ENCODE results near the gene FHOD1. TPM values are rescaled to one million over a fixed set of nuclear protein-coding genes. Genes with fewer than 3 reads are reported as not detected.

The FHOD1 gene
- total and polyA plus RNA-seq, 9 of the 15 experiments (the other 6 are each of a cell fraction or from before 2014, with no cell fraction given) = 18.7 to 126 (median 32.3) TPM

DNA sequence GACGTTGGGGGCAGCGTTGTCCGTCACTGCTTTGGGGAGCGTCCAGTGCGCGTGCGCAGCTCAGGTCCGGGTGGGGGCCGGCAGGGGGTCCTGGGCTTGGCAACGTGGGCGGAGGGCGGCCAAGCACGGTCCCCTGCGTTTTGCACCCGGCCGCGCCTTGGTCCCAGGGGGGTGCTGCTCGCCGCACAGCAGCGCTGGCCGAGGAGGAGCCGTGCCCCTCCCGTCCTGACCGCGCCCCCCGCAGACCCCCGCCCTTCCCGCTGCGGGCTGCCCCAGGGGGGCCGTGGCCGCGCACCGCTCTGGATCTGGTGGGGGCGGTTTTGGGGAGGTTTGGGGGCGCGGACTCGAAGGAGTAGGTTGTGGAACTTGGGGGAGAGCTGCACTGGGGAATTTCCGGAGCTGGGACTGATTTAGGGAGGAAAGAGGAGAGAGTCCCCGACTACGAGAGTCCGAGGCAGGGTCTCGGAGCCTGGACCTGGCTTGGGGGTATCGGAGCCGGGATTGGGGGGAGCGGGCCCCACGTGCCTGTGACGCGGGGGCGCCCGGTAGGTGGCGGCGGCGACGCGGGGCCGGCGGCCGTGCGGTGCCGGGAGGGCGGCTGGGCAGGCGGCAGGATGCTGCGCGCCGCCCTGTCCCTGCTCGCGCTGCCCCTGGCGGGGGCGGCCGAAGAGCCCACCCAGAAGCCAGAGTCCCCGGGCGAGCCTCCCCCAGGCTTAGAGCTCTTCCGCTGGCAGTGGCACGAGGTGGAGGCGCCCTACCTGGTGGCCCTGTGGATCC, 1.3 kb upstream of the FHOD1 start, which contains the start of gene SLC9A5 (continued):
- no peak for TF ChIP-seq PRMT5 (CRISPR knock-in tag; IDR thresholded peaks at IDR 0.05)
- no peak for TF ChIP-seq NR4A1 (CRISPR knock-in tag; IDR thresholded peaks at IDR 0.05)
- TF ChIP-seq NR4A1 (tag; IDR thresholded peaks at IDR 0.05) = no peak
- TF ChIP-seq CBX1 (IDR thresholded peaks at IDR 0.05; ENCODE audit: low read depth) = 0 out of 2 replicates have a peak, but pooled peaks have one; percentile 13
- no peak for TF ChIP-seq SRSF7 (optimal IDR thresholded peaks at IDR 0.05; ENCODE audit: low read depth, low read length)
- no peak for TF ChIP-seq TAL1 (IDR thresholded peaks at IDR 0.05)
- no peak for TF ChIP-seq MTF1 (CRISPR knock-in tag; IDR thresholded peaks at IDR 0.05; ENCODE audit: borderline replicate concordance)
- peak; percentile 40 for TF ChIP-seq ZFX (CRISPR knock-in tag; IDR thresholded peaks at IDR 0.05)
- TF ChIP-seq NR3C1 (CRISPR knock-in tag; IDR thresholded peaks at IDR 0.05) = no peak
- TF ChIP-seq, protein P1, sequence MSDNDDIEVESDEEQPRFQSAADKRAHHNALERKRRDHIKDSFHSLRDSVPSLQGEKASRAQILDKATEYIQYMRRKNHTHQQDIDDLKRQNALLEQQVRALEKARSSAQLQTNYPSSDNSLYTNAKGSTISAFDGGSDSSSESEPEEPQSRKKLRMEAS (CRISPR knock-in tag; IDR thresholded peaks at IDR 0.05) = 0 out of 2 replicates have a peak, but pooled peaks have one; percentile 12
- TF ChIP-seq, protein P2, sequence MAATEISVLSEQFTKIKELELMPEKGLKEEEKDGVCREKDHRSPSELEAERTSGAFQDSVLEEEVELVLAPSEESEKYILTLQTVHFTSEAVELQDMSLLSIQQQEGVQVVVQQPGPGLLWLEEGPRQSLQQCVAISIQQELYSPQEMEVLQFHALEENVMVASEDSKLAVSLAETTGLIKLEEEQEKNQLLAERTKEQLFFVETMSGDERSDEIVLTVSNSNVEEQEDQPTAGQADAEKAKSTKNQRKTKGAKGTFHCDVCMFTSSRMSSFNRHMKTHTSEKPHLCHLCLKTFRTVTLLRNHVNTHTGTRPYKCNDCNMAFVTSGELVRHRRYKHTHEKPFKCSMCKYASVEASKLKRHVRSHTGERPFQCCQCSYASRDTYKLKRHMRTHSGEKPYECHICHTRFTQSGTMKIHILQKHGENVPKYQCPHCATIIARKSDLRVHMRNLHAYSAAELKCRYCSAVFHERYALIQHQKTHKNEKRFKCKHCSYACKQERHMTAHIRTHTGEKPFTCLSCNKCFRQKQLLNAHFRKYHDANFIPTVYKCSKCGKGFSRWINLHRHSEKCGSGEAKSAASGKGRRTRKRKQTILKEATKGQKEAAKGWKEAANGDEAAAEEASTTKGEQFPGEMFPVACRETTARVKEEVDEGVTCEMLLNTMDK (IDR thresholded peaks at IDR 0.05; ENCODE audit: borderline replicate concordance, insufficient read depth, low read depth, low read length, poor library complexity, severe bottlenecking) = peak; percentile 82
- TF ChIP-seq RAD21 (CRISPR knock-in tag; conservative IDR thresholded peaks at IDR 0.05 in 1 of 2, IDR thresholded peaks at IDR 0.05 in 1 of 2) = 0 out of 4 replicates have a peak, but pooled peaks of 1 of the 2 experiments have one; percentile 3
- TF ChIP-seq NRF1 (conservative IDR thresholded peaks at IDR 0.05 in 1 of 2, IDR thresholded peaks at IDR 0.05 in 1 of 2) = peak; percentile 90 to 92
- TF ChIP-seq TEAD1 (CRISPR knock-in tag; IDR thresholded peaks at IDR 0.05) = no peak; a peak in 1 of 4 replicates
- no peak for TF ChIP-seq MEIS2 (IDR thresholded peaks at IDR 0.05; ENCODE audit: partially characterized antibody)
- no peak for TF ChIP-seq SRSF3 (IDR thresholded peaks at IDR 0.05; ENCODE audit: insufficient read depth, low read length)
- peak; percentile 40 for TF ChIP-seq KDM5B (IDR thresholded peaks at IDR 0.05; ENCODE audit: insufficient replicate concordance, low read depth, low read length)

Data from K562 (cell line).